Measurements from ENCODE around the gene ADAT2.

DNA sequence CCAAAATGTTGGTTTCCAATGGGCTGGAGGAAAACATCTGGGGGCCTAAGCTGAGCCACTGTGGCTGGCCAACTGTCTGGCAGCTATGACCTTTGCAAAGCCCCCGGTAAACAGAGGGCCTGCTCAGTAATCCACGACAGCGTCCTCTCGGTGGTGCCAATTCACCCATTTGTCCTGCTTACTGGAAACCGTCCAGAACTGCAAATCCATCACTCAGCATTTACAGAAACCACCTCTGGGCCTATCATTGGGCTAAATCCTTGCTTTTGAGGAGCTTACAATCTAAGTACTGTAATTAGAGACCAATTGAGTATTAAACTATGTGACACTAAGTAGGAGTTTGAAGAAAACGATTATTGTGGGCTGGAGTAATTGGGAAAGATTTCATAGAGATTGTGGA lies 31.0 kb downstream of the ADAT2 start:
- TF ChIP-seq CTCF (IDR thresholded peaks at IDR 0.05; ENCODE audit: insufficient read depth, low read length, poor library complexity, severe bottlenecking) (no peak), EZH2phosphoT487 (conservative IDR thresholded peaks at IDR 0.05; ENCODE audit: low read length) (no peak)
